GM18858 (cell line): ENCODE results near the gene C6orf120.
A peak's percentile ranks its signal among the peaks of the same experiment; 100 is the strongest.
"Not testable (repeated sequence)": the region's sequence is repeated elsewhere in the genome, so short reads cannot be mapped to it uniquely, and the experiment has no call there.

Experiments used
- ATAC-seq: cut with Tn5 transposase; IDR thresholded peaks from one replicate; pipeline ENCODE4 v1.9.1; 2021; ENCODE audit not compliant: unreplicated experiment

The C6orf120 gene

DNA sequence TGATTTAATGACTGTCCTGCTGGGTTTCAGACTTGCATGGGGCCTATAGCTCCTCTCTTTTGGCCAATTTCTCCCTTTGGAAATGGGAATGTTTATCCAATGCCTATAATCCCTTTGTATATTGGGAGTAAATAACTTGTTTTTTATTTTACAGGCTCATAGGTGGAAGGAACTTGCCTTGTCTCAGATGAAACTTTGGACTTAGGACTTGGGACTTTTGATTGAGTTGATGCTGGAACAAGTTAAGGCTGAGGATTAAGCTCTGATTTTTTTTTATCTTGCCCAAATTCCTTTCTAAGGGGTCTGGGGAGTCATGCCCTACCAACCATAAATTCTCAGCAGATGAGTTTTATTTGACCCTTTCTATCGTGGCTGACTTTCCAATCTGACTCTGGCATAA is 23.6 kb upstream of the C6orf120 start:
- no peak for ATAC-seq

DNA sequence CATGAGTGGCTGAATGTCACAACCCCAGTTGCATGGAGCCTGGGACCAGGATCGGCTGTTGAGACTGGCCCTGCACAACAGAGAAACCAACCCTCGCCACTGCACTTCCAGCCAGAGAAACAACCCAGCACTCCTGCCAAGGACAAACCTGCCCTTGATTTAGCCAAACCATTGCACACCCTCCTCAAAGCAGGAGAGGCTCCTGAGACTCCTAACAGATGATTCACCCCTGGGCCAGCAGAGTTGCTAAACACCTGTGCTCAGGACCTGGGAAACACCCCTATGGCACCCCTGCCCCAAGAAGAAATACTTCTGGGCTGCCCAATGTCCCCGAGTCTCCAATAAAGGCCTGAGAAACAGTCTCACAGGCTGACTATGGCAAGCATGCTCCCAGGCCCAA is 17.9 kb upstream of the C6orf120 start:
- ATAC-seq: no peak

DNA sequence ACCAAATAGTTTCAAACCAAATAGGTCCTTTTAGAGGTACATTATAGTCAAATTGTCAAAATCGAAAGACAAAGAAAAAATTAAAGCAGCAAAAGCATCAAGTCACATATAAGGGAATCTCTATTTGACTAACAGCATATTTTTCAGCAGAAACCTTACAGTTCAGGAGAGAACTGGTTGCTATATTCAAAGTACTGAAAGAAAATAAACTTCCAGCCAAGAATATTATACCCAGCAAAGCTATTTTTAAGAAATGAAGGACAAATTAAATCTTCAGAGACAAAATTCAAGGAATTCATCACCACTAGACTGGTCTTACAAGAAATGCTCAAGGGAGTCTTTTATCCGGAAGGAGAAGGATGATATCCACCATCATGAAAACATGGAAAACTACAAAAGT is 16.1 kb upstream of the C6orf120 start:
- no peak for ATAC-seq

DNA sequence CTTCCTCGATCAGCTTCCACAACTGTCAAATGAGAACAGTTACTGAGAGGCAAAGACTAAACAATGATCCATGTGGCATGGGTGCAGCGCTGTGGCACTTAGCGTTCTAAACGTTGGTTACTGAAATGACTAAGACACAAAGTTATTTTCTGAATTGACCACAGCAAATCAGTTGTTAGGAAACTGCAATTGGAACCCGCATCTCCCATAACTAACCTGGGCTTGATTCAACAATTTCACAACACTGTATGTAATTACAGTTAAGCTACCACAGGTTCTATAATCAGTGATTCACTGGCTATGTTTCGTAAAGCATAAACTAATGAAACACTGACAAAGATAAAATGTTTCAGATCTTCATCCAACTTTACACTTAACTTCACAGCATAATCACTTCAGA is 12.6 kb upstream of the C6orf120 start:
- ATAC-seq: no peak

DNA sequence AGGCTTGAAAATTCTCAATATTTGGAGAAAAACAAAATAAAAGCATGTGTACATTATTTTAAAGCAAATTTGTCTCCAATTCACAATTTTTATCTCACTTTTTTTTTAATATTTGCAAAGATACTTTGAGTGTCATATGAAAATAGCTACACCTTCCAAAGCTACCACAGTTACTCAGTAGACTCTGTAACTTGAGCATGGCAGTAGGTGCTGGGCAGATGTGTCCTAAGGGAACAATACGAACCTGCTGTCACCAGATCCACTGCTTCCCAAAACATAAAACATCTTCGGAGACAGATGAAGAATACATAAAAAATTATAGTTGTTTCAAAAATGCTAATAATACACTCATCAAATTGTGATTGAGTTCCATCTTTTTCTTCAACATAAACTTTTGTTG is 10.7 kb upstream of the C6orf120 start:
- ATAC-seq: no peak

DNA sequence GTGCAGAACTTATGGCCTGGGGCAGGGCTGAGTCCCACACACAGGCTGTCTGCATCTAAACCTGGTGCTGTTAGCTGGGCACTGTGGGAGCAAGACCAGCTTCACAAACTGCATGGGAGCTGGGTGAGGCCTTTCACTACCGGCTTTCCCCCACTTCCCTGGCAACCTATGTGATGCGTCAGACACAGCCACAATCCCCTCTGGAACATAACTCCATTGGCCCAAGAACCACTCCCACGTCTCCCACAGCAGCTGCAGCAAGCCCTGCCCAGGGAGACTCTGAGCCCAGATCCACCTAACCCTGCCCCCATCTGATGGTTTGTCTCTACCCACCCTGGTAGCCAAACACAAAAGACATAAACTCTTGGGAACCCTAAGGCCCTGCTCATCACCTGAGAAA is 9.4 kb upstream of the C6orf120 start:
- ATAC-seq: no peak

DNA sequence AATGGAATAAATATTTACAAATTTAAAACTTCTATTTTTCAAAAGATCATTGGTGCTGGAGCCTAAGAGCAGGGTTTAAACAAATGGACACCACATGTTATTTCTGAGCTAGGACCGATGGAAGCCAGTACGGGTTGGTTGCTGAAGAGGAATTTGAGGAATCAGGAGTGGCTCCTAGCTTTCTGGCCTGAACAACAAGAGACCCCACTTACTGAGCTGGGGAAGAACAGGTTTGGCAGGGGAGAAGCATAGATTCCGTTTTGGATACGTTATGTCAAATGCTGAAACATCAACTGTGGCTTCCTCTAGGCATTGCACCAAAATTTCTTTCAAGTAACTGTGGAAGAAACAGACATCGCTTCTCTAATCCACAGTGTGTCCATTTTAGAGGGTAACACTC is 6.8 kb upstream of the C6orf120 start:
- ATAC-seq: no peak

DNA sequence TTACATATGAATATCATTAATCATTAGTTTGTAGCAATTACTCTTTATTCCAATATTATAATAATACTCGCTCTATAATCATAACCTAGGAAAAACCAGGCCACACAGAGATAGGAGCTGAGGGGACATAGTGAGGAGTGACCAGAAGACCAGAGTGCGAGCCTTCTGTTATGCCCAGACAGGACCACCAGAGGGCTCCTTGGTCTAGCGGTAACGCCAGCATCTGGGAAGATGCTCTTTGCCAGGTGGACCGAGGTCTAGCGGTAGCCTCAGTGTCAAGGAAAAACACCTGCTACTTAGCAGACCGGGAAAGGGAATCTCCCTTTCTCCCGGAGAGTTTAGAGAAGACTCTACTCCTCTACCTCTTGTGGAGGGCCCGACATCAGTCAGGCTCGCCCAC is 4.8 kb upstream of the C6orf120 start:
- not testable (repeated sequence) for ATAC-seq

DNA sequence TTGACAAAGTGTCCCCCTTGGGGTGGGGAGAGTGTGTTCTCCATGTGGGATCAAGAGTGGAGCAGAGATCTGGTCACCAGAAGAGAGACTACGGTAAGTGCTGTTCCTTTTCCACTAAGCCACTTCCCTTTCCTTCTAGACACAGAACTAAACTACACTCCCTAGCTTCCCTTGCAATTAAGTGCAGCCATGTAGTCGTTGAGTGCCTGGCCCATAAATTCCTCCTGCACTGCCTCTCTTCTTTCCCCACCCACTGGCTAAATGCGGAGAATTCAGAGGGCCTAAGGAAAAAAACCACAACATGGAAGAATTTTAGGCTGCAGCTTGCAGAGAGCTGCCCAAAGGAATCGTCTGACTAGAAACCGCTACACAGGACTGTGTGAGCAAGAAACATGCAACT is 1.6 kb upstream of the C6orf120 start:
- no peak for ATAC-seq

DNA sequence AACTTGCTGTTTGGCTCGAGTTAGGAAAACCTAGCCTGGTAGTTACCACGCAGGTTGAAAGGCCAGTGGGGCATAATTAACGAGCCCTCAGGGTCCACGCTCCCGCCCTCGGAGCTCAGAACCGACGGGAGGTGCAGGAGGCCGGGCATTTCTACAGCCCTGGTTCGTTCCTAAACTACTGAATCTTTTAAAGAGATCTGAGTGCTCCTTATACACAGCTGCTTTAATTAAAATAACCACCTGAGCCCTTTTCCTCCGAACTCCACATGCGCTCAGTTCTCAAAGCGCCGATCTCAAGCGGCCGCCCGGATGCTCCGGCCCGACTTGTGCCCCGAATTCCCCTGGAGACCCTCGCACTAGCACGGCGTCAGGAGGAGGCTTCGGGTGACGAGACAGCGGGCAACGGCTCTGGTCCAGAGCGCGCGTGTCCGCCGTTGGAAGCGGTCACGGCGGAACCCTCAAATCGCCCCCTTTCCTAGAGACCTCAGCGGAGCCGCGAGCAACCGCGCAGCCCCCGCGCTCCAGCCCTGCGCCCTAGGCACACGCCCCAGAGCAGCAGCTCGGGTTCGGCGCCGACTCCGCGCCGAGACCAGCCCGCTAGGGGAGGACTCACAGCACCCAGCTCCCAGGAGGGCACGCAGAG is 494 bp upstream of the C6orf120 start:
- ATAC-seq: peak; percentile 5

DNA sequence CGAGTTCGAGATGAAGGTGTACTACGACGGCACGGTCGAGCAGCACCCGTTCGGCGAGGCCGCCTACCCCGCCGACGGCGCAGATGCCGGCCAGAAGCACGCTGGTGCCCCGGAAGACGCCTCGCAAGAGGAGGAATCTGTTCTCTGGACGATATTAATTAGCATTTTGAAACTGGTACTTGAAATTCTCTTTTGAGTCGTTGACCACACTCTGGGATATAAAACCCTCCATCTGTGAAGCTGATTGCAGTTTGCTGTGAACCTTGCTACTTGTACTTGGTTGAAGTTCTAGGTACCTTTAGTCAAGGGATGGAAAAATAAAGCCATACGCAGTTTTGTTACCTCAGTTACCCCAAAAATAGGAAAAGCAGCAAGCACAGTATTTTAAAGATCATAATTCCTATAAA is 917 bp downstream of the C6orf120 start:
- ATAC-seq: peak; percentile 2

DNA sequence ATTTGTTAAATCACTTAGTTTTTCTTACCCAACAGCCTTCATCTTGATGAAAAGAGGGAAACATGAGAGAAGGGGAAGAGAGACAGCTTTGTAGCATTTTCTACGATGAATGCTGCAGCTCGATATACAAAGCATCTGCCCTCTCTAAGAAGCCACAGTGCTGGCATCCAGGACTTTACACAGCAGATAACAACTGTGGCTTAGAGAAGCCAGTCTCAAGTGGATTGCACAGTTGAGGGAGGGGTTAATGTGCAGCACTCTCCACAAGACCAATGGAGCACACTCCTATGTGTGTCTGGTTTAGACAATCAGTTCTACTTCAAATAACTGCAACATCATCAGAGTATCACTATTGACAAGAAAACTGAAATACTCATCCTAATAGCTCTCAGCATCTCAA is 5.8 kb downstream of the C6orf120 start:
- ATAC-seq: no peak

DNA sequence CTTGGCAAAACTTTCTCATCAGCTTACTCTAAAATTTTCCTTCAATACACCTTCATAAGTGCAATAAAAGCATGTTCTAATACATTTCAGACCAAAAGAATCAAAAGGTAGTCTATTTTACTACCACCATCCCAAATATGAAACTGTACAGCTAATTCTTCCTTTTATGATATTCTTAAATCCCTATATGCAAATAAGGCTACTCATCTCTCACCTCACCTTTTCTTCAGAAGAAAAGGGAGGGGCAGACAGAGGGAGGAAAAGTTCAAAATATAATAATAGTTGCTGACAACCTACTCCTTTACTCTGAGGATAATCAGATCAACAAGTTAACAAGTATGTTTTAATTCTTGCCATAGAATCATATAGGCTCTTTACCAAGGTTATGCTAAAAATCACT is 7.4 kb downstream of the C6orf120 start:
- ATAC-seq: peak; percentile 50

DNA sequence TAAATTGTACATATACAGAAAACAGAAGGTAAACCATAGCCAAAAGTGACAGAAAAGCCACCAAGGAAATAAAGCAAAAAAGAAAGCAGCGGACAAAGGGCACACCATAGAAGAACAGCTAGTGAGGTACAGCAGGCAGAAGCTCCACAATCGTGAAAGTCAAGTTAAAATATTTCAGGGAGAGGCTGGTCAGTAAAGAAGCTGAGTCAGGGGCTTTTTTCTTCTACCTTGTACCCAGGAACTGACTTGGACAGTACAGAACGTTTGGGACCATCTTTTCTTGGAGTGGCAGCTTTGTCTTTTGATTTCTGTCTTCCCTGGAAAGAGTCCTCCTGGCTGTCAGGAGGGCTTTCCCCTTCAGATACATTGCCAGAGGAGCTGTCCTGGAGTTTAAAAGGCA is 8.1 kb downstream of the C6orf120 start:
- ATAC-seq: no peak

DNA sequence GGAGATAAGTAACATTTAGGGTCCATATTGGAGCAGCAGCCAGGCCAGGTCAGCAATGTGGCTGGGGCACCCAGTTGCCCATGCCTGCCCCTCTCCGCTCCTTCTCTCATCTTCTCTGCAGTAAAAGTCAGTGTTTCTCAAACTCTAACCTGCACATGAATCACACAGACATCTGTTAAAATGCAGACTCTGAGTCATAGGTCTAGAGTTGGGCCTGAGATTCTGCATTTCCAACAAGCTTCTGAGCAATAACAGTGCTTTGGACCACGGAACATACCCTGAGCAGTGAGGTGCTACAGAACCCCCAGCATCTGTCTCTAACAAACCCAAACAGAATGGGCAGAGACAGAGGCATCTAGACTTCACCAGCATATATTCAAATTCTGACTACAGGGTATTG is 12.3 kb downstream of the C6orf120 start:
- no peak for ATAC-seq

DNA sequence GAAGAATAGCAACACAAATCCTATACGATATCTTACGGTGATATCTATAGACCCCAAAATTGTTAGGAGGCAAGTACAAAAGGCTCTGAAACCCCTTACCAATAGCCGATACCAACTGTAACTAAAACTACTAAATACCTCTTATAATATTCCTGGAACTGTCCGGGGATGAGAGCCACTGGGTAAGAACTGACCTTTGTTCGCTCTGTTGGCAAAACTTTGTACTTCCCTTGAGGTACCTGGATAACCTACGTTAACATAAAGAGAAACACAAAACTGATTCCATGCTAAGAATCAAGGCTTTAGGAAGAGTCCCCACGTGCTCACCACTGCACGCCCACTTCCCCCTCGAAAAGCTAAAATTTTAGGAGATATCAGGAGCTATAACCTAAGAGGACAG is 12.7 kb downstream of the C6orf120 start:
- no peak for ATAC-seq

DNA sequence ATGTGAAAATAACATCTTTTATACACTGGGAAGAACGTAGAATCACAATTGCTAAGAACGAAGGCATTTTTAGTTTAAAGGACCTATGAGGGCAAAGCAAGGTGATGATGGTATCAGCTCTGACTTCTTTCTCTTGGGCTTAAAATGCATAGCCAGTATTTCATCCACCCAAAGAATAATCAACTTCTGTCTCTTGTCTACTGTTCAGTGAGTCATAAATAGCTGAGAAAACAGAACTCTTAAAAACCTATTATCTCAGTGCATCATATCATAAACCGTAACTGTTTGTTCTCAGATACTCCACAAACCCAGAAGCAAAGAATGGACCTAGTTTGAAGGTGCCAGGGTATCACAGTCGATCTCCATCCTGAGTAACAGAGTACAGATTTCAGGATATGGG is 17.2 kb downstream of the C6orf120 start:
- no peak for ATAC-seq

DNA sequence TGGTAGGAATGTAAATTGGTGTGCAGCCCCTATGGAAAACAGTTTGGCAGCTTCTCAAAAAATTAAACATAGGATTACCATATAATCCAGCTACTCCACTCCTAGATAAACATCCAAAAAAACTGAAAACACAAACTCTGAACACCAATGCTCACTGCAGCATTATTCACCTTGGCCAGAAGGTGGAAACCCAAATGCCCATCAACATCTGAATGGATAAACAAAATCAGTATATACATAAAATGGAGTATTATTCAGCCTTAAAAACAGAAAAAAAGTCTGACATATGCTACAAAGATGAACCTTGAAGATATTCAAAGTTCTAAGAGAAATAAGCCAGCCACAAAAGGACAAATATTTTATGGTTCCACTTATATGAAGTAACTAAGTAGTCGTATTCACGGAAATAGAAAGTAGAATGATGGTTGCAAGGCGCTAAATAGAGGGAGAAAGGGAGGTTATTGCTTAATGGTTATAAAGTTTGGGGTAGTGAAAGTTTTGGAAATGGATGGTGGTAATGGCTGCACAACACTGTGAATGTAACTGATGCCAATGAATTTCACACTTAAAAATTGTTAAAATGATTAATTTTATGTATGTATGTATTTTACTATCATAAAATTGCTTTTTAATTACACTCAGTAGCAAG is 18.4 kb downstream of the C6orf120 start:
- ATAC-seq: no peak

DNA sequence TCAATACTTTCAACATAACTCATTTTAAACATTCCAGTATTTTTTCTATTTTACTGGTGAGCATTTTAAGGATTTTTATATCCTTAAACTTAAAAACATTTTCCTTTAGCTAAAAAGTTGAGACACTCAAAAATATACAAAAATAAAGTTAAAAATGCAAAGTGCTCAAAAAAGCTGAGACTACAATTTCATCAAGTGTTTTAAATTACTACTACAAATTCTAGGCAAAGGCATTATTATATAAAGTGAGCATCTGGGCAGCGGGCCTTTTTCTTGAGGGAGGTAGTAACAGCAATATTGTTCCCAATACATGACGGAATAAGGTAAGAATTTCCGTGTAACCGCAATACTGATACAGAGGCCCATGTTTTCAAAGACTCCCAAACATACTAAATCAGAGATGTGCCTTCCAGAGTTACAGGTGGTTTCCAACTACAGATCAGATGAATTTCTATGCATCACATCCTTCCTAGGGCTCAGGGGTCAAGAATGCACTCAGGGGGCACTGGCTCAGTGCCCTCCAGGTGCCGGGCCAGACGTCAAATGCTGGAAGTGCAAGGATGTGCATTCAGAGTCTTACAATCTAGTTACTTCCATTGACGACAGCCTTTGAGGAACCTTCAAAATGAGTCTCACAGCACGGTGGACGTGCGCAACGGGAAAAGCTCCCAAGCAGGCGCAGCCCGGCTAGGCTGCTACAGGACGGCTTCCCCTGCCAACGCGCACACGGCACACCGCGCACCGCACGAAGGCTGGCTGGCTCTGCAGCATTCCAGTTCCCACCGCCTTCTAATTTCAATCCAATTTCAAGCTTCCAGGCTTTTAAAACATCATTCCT is 20.7 kb downstream of the C6orf120 start:
- ATAC-seq: peak; percentile 19

DNA sequence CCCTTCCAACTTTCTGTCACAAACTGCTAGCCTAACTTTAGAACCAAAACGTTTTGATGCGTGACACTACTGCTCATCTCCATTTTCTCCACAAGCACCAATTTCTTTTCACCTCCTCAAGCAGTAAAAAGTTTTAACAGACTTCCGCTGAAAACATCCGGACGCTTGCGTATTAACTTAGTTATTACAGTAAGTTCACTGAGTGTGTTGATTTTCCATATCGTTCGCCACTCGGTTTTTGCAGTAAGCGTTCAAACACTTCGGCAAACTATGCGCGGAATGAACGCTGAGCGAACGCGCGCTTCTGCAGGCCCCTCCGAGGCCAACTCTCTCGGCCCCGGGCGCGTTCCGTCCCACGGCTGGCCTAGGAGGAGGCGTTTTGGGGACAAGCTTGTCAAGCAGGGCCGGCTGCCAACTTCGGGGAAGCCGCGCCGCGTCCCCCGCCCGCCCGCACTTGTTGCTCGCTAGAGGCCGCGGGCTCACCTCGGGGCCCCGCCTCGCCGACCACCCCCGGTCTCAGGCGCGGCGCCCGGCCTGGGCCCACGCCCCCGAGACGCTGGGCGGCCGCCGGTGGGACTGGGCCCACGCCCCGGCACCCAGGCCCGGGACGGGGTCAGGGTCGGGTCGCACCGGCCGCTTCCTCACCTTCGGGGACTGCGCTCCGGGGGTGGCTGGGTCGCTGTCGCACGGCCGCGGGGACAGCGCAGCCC is 21.4 kb downstream of the C6orf120 start:
- ATAC-seq: peak; percentile 31

DNA sequence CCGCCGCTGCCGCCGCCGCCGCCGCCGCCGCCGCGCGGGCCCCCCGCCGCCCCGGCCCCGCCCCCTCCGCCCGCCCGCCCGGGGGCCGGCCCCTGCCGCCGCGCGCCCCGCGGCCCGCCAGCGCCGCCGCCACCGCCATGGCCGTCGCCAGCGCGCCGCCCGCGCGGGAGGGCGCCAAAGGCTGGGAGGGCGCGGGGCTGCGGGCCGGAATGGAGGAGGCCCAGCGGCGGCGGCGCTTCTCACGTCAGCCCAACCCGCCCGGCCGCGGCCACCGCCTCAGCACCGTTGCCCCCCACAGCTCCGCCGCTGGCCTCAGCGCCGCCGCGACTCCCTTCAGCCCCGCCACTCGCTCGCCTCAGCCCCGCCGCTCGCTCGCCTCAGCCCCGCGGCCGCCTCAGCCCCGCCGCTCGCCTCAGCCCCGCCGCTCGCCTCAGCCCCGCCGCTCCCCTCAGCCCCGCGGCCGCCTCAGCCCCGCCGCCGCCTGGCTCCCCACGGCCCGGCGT is 22.1 kb downstream of the C6orf120 start:
- ATAC-seq: peak; percentile 18
